ENCODE data around the gene NPBWR2.

The NPBWR2 gene

DNA sequence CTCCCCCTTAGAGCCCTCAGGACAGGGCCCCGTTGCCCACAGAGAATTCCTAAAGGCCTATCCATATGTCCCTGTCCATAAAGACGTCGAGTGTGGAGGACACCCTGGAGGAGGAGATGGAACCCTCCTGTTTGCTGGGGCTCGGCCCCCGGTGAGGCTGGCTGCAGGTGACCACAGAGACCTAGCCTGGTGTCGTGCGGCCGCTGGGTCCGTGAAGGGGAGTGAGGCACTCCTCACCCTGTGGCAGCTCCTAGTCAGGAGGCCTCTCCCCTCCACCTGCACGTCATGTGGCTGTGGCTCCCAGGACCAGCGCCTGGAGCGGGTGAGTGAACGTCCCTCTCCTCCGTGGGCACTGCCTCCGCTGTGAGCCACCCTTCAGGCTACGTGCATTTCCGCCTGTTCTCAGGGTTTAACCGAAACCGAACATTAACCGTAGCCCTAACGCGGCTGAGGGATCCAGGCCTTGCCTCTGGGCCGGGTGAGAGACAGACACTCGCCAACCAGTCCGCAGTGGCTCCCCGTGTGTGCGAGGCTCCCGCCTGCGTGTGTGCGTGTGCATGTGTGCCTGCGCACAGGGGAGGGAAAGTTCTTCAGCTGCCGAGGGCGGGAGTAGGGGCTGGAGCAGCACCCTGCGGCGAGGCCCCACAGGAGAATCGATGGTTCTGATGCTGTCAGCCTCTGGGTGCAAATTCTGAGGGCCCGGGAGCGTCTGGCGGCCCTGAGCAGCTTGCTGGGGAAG is 50.3 kb downstream of the NPBWR2 start:
- no peak for TF ChIP-seq ZFX (IDR thresholded peaks at IDR 0.05; ENCODE audit: borderline replicate concordance)
- TF ChIP-seq CTCF (IDR thresholded peaks at IDR 0.05) = no peak
- no peak overlapping the region for H3K27ac ChIP-seq

- no peak overlapping the region for H3K27ac ChIP-seq
- TF ChIP-seq ZFX (IDR thresholded peaks at IDR 0.05; ENCODE audit: borderline replicate concordance) = no peak
- TF ChIP-seq CTCF (IDR thresholded peaks at IDR 0.05) = no peak
Observed at GRCh38 chr20:64056639-64056888, 50.8 kb downstream of the NPBWR2 start.

GRCh38 chr20:64055893-64056638 is 51.3 kb downstream of the NPBWR2 start:
- H3K27ac ChIP-seq = no peak overlapping the region
- no peak for TF ChIP-seq ZFX (IDR thresholded peaks at IDR 0.05; ENCODE audit: borderline replicate concordance)

DNA sequence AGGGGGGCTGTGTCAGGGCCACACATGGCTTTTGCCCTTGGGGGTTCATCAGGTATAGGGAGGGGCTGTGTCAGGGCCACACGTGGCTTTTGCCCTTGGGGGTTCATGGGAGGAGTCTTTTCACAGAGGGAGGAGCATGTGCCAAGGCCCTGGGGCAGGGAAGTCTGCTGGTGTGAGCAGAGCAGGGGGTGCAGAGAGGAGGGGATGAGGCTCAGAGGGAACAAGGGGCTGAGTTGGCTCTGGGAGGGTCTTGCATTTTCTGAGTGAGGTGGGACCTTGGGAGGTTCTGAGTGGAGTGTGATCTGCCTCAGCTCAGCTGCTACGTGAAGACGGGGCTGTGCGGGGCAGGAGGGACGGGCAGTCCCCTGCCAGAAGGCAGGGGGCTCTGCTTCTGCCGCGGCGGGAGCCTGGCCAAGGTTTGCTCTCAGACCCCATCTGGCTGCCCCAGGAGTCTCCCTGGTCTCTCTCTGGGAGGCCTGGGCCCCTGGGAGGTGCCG is 51.9 kb downstream of the NPBWR2 start:
- TF ChIP-seq ZFX (IDR thresholded peaks at IDR 0.05; ENCODE audit: borderline replicate concordance) (no peak), CTCF (IDR thresholded peaks at IDR 0.05) (no peak)
- H3K27ac ChIP-seq = no peak overlapping the region

- TF ChIP-seq CTCF (IDR thresholded peaks at IDR 0.05) = peak; percentile 31
- TF ChIP-seq ZFX (IDR thresholded peaks at IDR 0.05; ENCODE audit: borderline replicate concordance) = no peak
- H3K27ac ChIP-seq = no peak overlapping the region
Observed at GRCh38 chr20:64053841-64054661, 53.3 kb downstream of the NPBWR2 start.

Measured in 22Rv1 (cell line).